Right ventricle myocardium inferior (tissue), 1 donor: ENCODE measurements around the gene E2F2. TPM values are rescaled to one million over a fixed set of nuclear protein-coding genes. Genes with fewer than 3 reads are reported as not detected.

Experiments
- ATAC-seq: fragments of 200-7000 bp; cut with Tn5 transposase; one replicate; pipeline ENCODE4 v1.9.1; 2020; ENCODE audit warnings: mild to moderate bottlenecking, moderate library complexity
- DNase-seq: peaks from one replicate; pipeline ENCODE4 v3.0.0; 2021; ENCODE audit errors: missing footprints
- intact Hi-C: fragments of 100-400 bp; cut with DNase I; formaldehyde crosslinking; loops from one replicate; pipeline ENCODE4 v1.11.0; 2022
- total RNA-seq: library from RNA; stranded (reverse); fragmentation: NEBNext Ultra II Directional; extraction: Animal tissue kit (Norgen Biotek cat#: 25700); gene quantifications from one replicate; pipeline ENCODE4 v1.2.1, GENCODE V29; 2021
- donor health status: DM: no; HTN: yes; CAD: no; lungs with severe emphysema.

Gene E2F2
- total RNA-seq, 1 donor from 2014 or later = 0.76 TPM

GRCh38 chr1:23530087-23530746, 816 bp downstream of the E2F2 start:
- ATAC-seq = no peak
- intact Hi-C loops = loop anchor here (10.0 kb wide), 1 partner anchor 185 kb away; the partner anchor contains the start of gene HNRNPR

GRCh38 chr1:23529146-23530086, 1.6 kb downstream of the E2F2 start:
- intact Hi-C loops = loop anchor here (10.0 kb wide), 1 partner anchor 185 kb away; the partner anchor contains the start of gene HNRNPR
- DNase-seq (peak; percentile 46), ATAC-seq (no peak)

More at GRCh38 chr1:23530087-23530746, 816 bp downstream of the E2F2 start:
- peak; percentile 54 for DNase-seq

GRCh38 chr1:23528250-23528978, 2.6 kb downstream of the E2F2 start:
- ATAC-seq (peak; percentile 74), DNase-seq (peak; percentile 95)
- intact Hi-C loops = no loop called here

- DNase-seq (no peak), ATAC-seq (no peak)
- intact Hi-C loops = no loop called here
Measured at GRCh38 chr1:23527900-23528249, 3.2 kb downstream of the E2F2 start.

GRCh38 chr1:23527366-23527765, 3.7 kb downstream of the E2F2 start:
- DNase-seq = no peak
- ATAC-seq = no peak
- intact Hi-C loops = no loop called here

GRCh38 chr1:23526329-23527041, 4.5 kb downstream of the E2F2 start:
- no peak for ATAC-seq
- no peak for DNase-seq
- intact Hi-C loops = no loop called here

- ATAC-seq = no peak
- intact Hi-C loops = no loop called here
- DNase-seq = no peak
Measured at GRCh38 chr1:23525558-23526250, 5.3 kb downstream of the E2F2 start.

- ATAC-seq (no peak), DNase-seq (no peak)
- intact Hi-C loops = no loop called here
Measured at GRCh38 chr1:23524716-23525401, 6.2 kb downstream of the E2F2 start.

GRCh38 chr1:23524163-23524562, 6.9 kb downstream of the E2F2 start:
- no peak for DNase-seq
- no peak for ATAC-seq
- intact Hi-C loops = no loop called here

GRCh38 chr1:23522244-23522982, 8.6 kb downstream of the E2F2 start:
- no peak for DNase-seq
- ATAC-seq = no peak
- intact Hi-C loops = no loop called here

- DNase-seq (no peak), ATAC-seq (no peak)
- intact Hi-C loops = no loop called here
Measured at GRCh38 chr1:23521588-23521987, 9.4 kb downstream of the E2F2 start.

GRCh38 chr1:23517581-23517980, 13.5 kb downstream of the E2F2 start:
- intact Hi-C loops = no loop called here
- ATAC-seq (no peak), DNase-seq (no peak)

GRCh38 chr1:23515905-23516304, 15.1 kb downstream of the E2F2 start:
- intact Hi-C loops = no loop called here

GRCh38 chr1:23514111-23514679, 16.8 kb downstream of the E2F2 start:
- ATAC-seq = no peak
- DNase-seq = no peak
- intact Hi-C loops = no loop called here

More at GRCh38 chr1:23515905-23516304, 15.1 kb downstream of the E2F2 start:
- DNase-seq (no peak), ATAC-seq (no peak)

- ATAC-seq = no peak
- DNase-seq = no peak
- intact Hi-C loops = no loop called here
Measured at GRCh38 chr1:23509896-23510295, 21.1 kb downstream of the E2F2 start.

- ATAC-seq = no peak
- DNase-seq = no peak
- intact Hi-C loops = no loop called here
Measured at GRCh38 chr1:23506376-23507107, 24.5 kb downstream of the E2F2 start.
